Astrocyte of the spinal cord (primary cell): ENCODE data around the gene PDHX.

Experiments used
- DNase-seq: peaks from one replicate; pipeline ENCODE4 v3.0.0; 2011; ENCODE audit warnings: low read depth, low spot score
- H3K4me3 ChIP-seq: 2 replicates; pipeline ENCODE4 v1.5.1; 2011; ENCODE audit warnings: low read depth, mild to moderate bottlenecking, low read length, moderate library complexity
- CTCF ChIP-seq: IDR thresholded peaks from 2 replicates; pipeline ENCODE4 v1.5.1; 2012; ENCODE audit warnings: low read depth, mild to moderate bottlenecking, low read length, inconsistent platforms
- in situ Hi-C: cut with HindIII; loops from 2 replicates; pipeline ENCODE4 v1.10.0; 2017; ENCODE audit warnings: low sequenced_read_pairs

Gene PDHX

GRCh38 chr11:35043936-35044335 lies 127.5 kb downstream of the PDHX start:
- in situ Hi-C loops: no loop called here
- DNase-seq: no peak
- TF ChIP-seq CTCF: no peak
- no peak overlapping the region for H3K4me3 ChIP-seq

DNA sequence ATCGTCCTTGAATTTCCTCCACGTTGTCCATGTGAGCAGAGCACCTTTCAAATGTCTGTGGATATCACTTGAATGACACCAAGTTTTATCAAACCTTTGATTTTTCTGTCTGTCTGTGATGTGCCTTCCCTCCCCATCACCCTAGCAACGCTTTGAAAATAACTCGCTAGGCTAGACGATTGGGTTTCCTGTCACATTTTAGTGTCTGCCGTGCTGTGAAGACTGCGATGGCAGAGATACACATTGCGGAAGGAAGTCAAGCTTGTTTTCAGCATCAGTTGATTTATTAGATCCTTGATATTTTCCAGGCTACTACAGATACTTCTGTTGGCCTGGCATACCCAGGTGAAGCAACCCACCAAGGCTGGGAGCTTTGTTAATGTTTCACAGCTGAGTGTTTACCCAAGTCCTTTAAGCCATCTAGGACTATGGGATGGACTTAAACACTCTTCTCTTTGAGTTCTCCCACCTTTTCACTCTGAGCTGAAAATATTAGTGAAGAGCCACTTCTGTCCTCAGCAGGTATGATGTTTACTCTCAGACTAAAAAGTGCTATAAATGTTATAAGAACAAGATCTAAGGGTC lies 128.9 kb downstream of the PDHX start:
- in situ Hi-C loops: no loop called here
- no peak for DNase-seq
- no peak for TF ChIP-seq CTCF
- no peak overlapping the region for H3K4me3 ChIP-seq
